GM18873 (cell line): ENCODE results near the gene ZBTB12.
"Not testable (repeated sequence)": the region's sequence is repeated elsewhere in the genome, so short reads cannot be mapped to it uniquely, and the experiment has no call there.

Experiments
- ATAC-seq: cut with Tn5 transposase; IDR thresholded peaks from one replicate; pipeline ENCODE4 v1.9.1; 2021; ENCODE audit warnings: mild to moderate bottlenecking, moderate library complexity, moderate number of reproducible peaks; ENCODE audit not compliant: unreplicated experiment, low FRiP score

The ZBTB12 gene

DNA sequence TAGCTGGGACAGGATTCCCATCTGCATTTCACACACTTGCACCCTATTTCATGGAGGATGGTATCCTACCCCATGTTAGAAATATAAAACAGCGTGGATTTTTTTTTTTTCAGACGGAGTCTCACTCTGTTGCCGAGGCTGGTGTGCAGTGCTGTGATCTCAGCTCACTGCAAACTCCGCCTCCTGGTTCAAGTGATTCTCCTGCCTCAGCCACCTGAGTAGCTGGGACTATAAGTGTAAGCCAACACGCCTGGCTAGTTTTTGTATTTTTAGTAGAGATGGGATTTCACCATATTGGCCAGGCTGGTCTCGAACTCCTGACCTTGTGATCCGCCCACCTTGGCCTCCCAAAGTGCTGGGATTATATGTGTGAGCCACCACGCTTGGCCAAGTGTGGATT lies 44.1 kb downstream of the ZBTB12 start:
- not testable (repeated sequence) for ATAC-seq

DNA sequence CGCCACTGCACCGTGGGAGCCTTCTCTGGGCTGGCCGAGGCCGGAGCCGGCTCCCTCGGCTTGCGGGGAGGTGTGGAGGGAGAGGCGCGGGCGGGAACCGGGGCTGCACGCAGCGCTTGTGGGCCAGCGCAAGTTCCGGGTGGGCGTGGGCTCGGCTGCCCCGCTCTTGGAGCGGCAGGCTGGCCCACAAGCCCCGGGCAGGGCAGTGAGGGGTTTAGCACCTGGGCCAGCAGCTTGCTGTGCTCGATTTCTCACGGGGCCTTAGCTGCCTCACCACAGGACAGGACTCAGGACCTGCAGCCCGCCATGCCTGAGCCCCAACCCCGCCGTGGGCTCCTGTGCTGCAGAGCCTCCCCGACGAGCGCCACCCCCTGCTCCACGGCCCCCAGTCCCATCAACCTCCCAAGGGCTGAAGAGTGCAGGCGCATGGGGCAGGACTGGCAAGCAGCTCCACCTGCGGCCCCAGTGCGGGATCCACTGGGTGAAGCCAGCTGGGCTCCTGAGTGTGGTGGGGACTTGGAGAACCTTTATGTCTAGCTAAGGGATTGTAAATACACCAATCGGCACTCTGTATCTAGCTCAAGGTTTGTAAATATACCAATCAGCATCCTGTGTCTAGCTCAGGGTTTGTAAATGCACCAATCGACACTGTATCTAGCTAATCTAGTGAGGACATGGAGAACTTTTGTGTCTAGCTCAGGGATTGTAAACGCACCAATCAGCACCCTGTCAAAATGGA lies 49.7 kb downstream of the ZBTB12 start:
- not testable (repeated sequence) for ATAC-seq

- ATAC-seq = no peak
Measured at GRCh38 chr6:31851485-31851832, 50.4 kb downstream of the ZBTB12 start.

DNA sequence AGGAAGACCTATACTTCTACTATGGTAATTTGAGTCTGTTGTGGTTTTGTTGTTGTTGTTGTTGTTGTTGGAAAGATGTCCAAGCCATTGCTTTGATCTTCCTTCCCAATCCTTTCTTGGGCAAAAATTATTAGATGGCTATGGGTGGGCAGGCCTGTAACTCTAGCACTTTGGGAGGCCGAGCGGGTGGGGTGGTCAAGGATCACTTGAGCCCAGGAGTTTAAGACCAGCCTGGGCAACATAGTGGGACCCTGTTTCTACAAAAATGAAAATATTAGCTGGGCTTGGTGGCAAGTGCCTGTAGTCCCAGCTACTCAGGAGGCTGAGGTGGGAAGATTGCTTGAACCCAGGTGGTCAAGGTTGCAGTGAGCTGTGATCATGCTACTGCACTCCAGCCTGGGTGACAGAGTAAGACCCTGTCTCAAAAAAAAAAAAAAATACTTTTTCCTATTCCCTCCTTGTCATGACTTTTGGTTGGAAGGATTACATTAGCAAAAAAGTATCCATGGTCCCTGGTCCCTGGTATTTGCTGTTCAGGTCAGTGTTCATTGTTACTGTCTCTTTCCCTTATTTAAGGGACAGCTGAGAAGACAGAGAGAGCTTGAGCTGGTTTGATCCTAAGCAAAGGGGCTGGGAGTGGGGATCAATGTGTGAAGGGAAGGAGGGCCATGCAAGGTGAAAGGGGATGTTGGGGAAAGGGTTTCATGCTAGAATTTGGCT lies 51.0 kb downstream of the ZBTB12 start:
- no peak for ATAC-seq
